ENCODE results near the gene KLRK1.

DNA sequence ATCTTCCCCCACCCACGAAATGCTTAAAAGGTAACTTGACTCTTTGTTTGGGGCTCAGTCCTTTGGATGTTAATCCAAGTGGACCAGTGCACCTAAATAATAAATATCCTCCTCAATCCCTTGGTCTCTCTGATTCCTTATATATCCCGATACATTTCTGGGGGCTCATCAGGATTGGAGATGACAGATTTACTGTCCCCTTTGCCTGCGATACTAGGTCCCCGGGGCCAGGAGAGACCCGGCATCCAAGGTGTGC lies 26.3 kb downstream of the KLRK1 start:
- TF ChIP-seq RAD21 (IDR thresholded peaks at IDR 0.05; ENCODE audit: low read depth) (no peak), EGR1 (IDR thresholded peaks at IDR 0.05; ENCODE audit: low read depth) (no peak), TCF7L2 (IDR thresholded peaks at IDR 0.05; ENCODE audit: borderline replicate concordance, extremely low read depth, insufficient read depth, insufficient read length) (no peak), POLR2AphosphoS5 (IDR thresholded peaks at IDR 0.05; ENCODE audit: low read depth, low read length) (no peak)
- TF ChIP-seq, protein P1, sequence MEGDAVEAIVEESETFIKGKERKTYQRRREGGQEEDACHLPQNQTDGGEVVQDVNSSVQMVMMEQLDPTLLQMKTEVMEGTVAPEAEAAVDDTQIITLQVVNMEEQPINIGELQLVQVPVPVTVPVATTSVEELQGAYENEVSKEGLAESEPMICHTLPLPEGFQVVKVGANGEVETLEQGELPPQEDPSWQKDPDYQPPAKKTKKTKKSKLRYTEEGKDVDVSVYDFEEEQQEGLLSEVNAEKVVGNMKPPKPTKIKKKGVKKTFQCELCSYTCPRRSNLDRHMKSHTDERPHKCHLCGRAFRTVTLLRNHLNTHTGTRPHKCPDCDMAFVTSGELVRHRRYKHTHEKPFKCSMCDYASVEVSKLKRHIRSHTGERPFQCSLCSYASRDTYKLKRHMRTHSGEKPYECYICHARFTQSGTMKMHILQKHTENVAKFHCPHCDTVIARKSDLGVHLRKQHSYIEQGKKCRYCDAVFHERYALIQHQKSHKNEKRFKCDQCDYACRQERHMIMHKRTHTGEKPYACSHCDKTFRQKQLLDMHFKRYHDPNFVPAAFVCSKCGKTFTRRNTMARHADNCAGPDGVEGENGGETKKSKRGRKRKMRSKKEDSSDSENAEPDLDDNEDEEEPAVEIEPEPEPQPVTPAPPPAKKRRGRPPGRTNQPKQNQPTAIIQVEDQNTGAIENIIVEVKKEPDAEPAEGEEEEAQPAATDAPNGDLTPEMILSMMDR (IDR thresholded peaks at IDR 0.05 in 2 of 3, conservative IDR thresholded peaks at IDR 0.05 in 1 of 3; ENCODE audit: borderline replicate concordance in 1 of 3, insufficient read depth in 1 of 3, low read depth in 2 of 3, low read length in 2 of 3): no peak
- TF ChIP-seq, protein P2, sequence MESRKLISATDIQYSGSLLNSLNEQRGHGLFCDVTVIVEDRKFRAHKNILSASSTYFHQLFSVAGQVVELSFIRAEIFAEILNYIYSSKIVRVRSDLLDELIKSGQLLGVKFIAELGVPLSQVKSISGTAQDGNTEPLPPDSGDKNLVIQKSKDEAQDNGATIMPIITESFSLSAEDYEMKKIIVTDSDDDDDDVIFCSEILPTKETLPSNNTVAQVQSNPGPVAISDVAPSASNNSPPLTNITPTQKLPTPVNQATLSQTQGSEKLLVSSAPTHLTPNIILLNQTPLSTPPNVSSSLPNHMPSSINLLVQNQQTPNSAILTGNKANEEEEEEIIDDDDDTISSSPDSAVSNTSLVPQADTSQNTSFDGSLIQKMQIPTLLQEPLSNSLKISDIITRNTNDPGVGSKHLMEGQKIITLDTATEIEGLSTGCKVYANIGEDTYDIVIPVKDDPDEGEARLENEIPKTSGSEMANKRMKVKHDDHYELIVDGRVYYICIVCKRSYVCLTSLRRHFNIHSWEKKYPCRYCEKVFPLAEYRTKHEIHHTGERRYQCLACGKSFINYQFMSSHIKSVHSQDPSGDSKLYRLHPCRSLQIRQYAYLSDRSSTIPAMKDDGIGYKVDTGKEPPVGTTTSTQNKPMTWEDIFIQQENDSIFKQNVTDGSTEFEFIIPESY (IDR thresholded peaks at IDR 0.05; ENCODE audit: extremely low read depth, insufficient replicate concordance, low read length): no peak

All from HCT116 (cell line).